Measurements from ENCODE around the gene SCRN2.

SCRN2 gene

DNA sequence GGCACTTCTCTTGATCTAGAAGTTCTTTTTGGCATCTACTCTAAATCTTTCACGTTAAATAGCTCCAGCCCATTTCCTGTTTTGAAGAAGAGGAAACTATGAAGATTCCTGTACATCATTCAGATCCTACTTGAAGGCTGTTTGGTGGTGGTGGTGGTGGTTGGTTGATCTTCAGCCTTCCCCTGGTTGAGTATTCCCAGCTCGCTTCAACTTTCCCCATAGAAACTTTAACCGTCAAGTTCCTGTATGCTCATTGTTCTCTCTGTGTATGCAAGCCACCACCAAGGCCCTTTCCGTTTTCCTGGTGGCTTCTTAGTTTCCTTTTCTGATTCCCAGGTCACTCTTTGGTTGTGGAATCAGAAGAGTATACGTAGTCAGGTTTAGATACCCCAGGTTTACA lies 6.3 kb downstream of the SCRN2 start:
- Histone ChIP-seq H3K27ac (no peak overlapping the region; a peak in 1 of 22 replicates), H3K9me3 (replicated peaks in 1 of 11) (no peaks in the 10 kb centered on the region), H3K27me3 (no peaks in the 10 kb centered on the region), H3K4me1 (peaks cover 65 to 85% (median 78%) of the 10 kb centered on the region in 10 experiments), H3K36me3 (peaks cover 5 to 44% (median 22%) of the 10 kb centered on the region in 11 experiments; a peak in 19 of 22 replicates), H3K4me3 (no peak overlapping the region), H3K4me2 (peak overlapping the region; percentile 55 to 77 (median 66)), H4K20me1 (peaks cover 0 to 20% (median 0%) of the 10 kb centered on the region in 11 experiments; a peak in 5 of 22 replicates), H3K9ac (no peak overlapping the region)
- TF ChIP-seq Cebpa-rat (IDR thresholded peaks at IDR 0.05) = no peak

GRCh38 chr17:47831934-47832327 lies 9.1 kb downstream of the SCRN2 start:
- Histone ChIP-seq H3K36me3 (peaks cover 25 to 43% (median 30%) of the 10 kb centered on the region in 11 experiments), H3K4me2 (peak overlapping the region; percentile 81 to 99 (median 94)), H3K9me3 (replicated peaks in 1 of 11) (no peaks in the 10 kb centered on the region), H3K4me3 (peak overlapping the region; percentile 69 to 91 (median 85)), H4K20me1 (peaks cover 0 to 9% (median 0%) of the 10 kb centered on the region in 11 experiments; a peak in 6 of 22 replicates), H3K27ac (peak overlapping the region; percentile 34 to 89 (median 84); a peak in 21 of 22 replicates), H3K9ac (peak overlapping the region; percentile 77 to 91 (median 86); a peak in 21 of 22 replicates), H3K4me1 (peaks cover 60 to 69% (median 64%) of the 10 kb centered on the region in 10 experiments), H3K27me3 (no peaks in the 10 kb centered on the region)
- no peak for TF ChIP-seq Cebpa-rat (IDR thresholded peaks at IDR 0.05)

DNA sequence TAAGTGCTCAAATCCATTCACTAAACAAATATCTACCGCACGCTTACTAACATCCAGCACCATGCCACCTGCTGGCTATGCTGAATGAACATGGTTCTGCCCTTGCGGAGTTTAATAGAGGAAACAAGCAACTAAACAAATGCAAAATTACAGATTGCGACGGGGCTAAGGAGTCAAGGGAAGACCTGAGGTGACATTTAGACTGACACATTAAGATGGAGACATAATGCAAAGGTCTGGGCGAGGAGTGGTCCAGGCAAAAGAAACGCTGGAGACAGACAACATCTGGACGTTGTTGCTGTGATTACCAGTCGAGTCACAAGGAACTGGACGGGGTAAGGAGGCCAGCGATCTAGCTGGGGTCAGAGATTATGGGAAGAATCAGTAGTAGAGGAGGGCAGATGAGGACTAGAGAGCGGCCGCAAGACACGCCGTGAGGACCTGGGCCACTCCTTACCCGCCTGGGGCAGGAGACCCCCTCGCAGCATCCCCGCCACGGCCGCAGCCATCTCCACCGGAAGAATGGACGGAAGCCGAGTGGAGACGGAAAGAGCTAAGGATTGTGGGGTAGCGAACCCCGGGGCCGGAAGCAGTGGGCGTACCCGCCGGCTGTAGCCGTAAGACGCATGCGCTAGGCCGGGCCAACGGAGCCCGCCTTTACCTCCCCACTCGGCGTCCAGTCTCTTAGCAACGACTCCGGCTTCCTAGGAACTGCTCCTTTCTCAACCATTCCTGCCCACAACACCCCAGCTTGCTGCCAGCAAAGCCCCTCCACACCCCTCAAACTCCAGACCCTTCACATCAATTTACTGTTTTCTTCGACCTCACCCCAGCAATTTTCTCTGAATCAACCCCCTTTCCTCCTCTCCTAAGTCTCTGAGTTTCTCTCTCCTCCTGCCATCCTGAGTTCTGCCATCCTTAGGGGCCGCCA lies 9.8 kb downstream of the SCRN2 start, which contains the start of the genes LRRC46 and MRPL10:
Gene LRRC46 (plus strand): TSS at position 668 of the 931 bp plus-strand sequence. CDS start 320 bp downstream, outside the sequence.
Gene MRPL10 (minus strand): TSS at position 539 of the 931 bp plus-strand sequence. CDS start 30 bp downstream, at position 509.
- H3K4me2 ChIP-seq = peak within 1 kb of the TSS; percentile 81 to 99 (median 94)
- peaks cover 28 to 44% (median 36%) of the 10 kb centered on the region in 11 experiments for H3K36me3 ChIP-seq
- H3K4me1 ChIP-seq = peaks cover 53 to 62% (median 58%) of the 10 kb centered on the region in 10 experiments
- no peaks in the 10 kb centered on the region for H3K9me3 ChIP-seq (replicated peaks in 1 of 11)
- peak within 1 kb of the TSS; percentile 69 to 91 (median 85) for H3K4me3 ChIP-seq
- H4K20me1 ChIP-seq = peaks cover 0 to 8% (median 0%) of the 10 kb centered on the region in 11 experiments; a peak in 6 of 22 replicates
- H3K27me3 ChIP-seq = no peaks in the 10 kb centered on the region
- H3K9ac ChIP-seq = peak within 1 kb of the TSS; percentile 77 to 91 (median 86)
- TF ChIP-seq Cebpa-rat (IDR thresholded peaks at IDR 0.05) = no peak
- H3K27ac ChIP-seq = peak within 1 kb of the TSS; percentile 57 to 89 (median 84); a peak in 21 of 22 replicates

GRCh38 chr17:47830396-47831002 lies 10.6 kb downstream of the SCRN2 start:
- H3K9ac ChIP-seq = peak overlapping the region; percentile 77 to 91 (median 86)
- H3K4me3 ChIP-seq = peak overlapping the region; percentile 69 to 91 (median 85)
- H3K4me1 ChIP-seq = peaks cover 45 to 54% (median 51%) of the 10 kb centered on the region in 10 experiments
- no peaks in the 10 kb centered on the region for H3K27me3 ChIP-seq
- H3K9me3 ChIP-seq (replicated peaks in 1 of 11) = no peaks in the 10 kb centered on the region
- no peak for TF ChIP-seq Cebpa-rat (IDR thresholded peaks at IDR 0.05)
- peak overlapping the region; percentile 81 to 99 (median 94) for H3K4me2 ChIP-seq
- peak overlapping the region; percentile 57 to 89 (median 84); a peak in 21 of 22 replicates for H3K27ac ChIP-seq
- peaks cover 0 to 7% (median 0%) of the 10 kb centered on the region in 11 experiments; a peak in 4 of 22 replicates for H4K20me1 ChIP-seq
- peaks cover 34 to 44% (median 39%) of the 10 kb centered on the region in 11 experiments for H3K36me3 ChIP-seq

- peaks cover 39 to 48% (median 44%) of the 10 kb centered on the region in 10 experiments for H3K4me1 ChIP-seq
- peak overlapping the region in 1 of 11 experiments; percentile 88; a peak in 2 of 22 replicates for H3K27ac ChIP-seq
- peaks cover 40 to 51% (median 45%) of the 10 kb centered on the region in 11 experiments for H3K36me3 ChIP-seq
- H3K27me3 ChIP-seq = no peaks in the 10 kb centered on the region
- H3K4me3 ChIP-seq = peak overlapping the region in 9 of 10 experiments; percentile 69 to 91 (median 85); a peak in 8 of 20 replicates
- H3K9ac ChIP-seq = peak overlapping the region in 10 of 11 experiments; percentile 77 to 91 (median 86); a peak in 11 of 22 replicates
- peak overlapping the region; percentile 81 to 99 (median 94) for H3K4me2 ChIP-seq
- peaks cover 0 to 7% (median 0%) of the 10 kb centered on the region in 11 experiments; a peak in 4 of 22 replicates for H4K20me1 ChIP-seq
- no peaks in the 10 kb centered on the region for H3K9me3 ChIP-seq (replicated peaks in 1 of 11)
- no peak for TF ChIP-seq Cebpa-rat (IDR thresholded peaks at IDR 0.05)
Measured at GRCh38 chr17:47829870-47830269, 11.2 kb downstream of the SCRN2 start.

GRCh38 chr17:47823519-47823918 lies 17.6 kb downstream of the SCRN2 start:
- Histone ChIP-seq H3K9me3 (replicated peaks in 1 of 11) (no peaks in the 10 kb centered on the region), H3K4me1 (peaks cover 22 to 37% (median 26%) of the 10 kb centered on the region in 10 experiments), H3K27me3 (no peaks in the 10 kb centered on the region), H3K4me3 (no peak overlapping the region), H3K4me2 (no peak overlapping the region), H3K9ac (no peak overlapping the region), H4K20me1 (peaks cover 0 to 24% (median 5%) of the 10 kb centered on the region in 11 experiments; a peak in 7 of 22 replicates), H3K36me3 (peaks cover 59 to 70% (median 64%) of the 10 kb centered on the region in 11 experiments), H3K27ac (no peak overlapping the region)
- no peak for TF ChIP-seq Cebpa-rat (IDR thresholded peaks at IDR 0.05)

GRCh38 chr17:47822785-47823184 lies 18.3 kb downstream of the SCRN2 start:
- TF ChIP-seq Cebpa-rat (IDR thresholded peaks at IDR 0.05) = no peak
- Histone ChIP-seq H3K27ac (peak overlapping the region in 3 of 11 experiments; percentile 69 to 79 (median 73); a peak in 3 of 22 replicates), H3K4me1 (peaks cover 22 to 37% (median 26%) of the 10 kb centered on the region in 10 experiments), H3K4me2 (peak overlapping the region in 9 of 11 experiments; percentile 83 to 98 (median 97); a peak in 12 of 22 replicates), H4K20me1 (peaks cover 0 to 24% (median 5%) of the 10 kb centered on the region in 11 experiments; a peak in 7 of 22 replicates), H3K36me3 (peaks cover 59 to 70% (median 64%) of the 10 kb centered on the region in 11 experiments), H3K4me3 (no peak overlapping the region), H3K9me3 (replicated peaks in 1 of 11) (no peaks in the 10 kb centered on the region), H3K9ac (peak overlapping the region in 3 of 11 experiments; percentile 77 to 85 (median 79); a peak in 4 of 22 replicates), H3K27me3 (no peaks in the 10 kb centered on the region)

Data from BLaER1 treated with 17β-estradiol and CSF1 and Interleukin-3, amounts not matched to agents 10 nM and 100 nM (cell line).